GM18505 (cell line): Measurements from ENCODE around the gene MAP2K3.

Experiments used
- ATAC-seq: cut with Tn5 transposase; IDR thresholded peaks from one replicate; pipeline ENCODE4 v1.9.1; 2021; ENCODE audit not compliant: unreplicated experiment
- POLR2A ChIP-seq: IDR thresholded peaks from 4 replicates; pipeline ENCODE4 v1.6.1; 2011; ENCODE audit warnings: borderline replicate concordance; ENCODE audit not compliant: insufficient read depth, insufficient read length; ENCODE audit errors: extremely low read depth

Gene MAP2K3

GRCh38 chr17:21268596-21269188 is 15.8 kb upstream of the MAP2K3 start:
- no peak for TF ChIP-seq POLR2A
- no peak for ATAC-seq

- no peak for TF ChIP-seq POLR2A
- no peak for ATAC-seq
Measured at GRCh38 chr17:21269394-21269793, 15.1 kb upstream of the MAP2K3 start.

- TF ChIP-seq POLR2A = no peak
Measured at GRCh38 chr17:21271454-21272183, 12.9 kb upstream of the MAP2K3 start.

GRCh38 chr17:21272250-21272649 is 12.3 kb upstream of the MAP2K3 start:
- no peak for TF ChIP-seq POLR2A
- ATAC-seq = no peak

More at GRCh38 chr17:21271454-21272183, 12.9 kb upstream of the MAP2K3 start:
- no peak for ATAC-seq

GRCh38 chr17:21272881-21273792 is 11.4 kb upstream of the MAP2K3 start:
- ATAC-seq = no peak
- TF ChIP-seq POLR2A = no peak

GRCh38 chr17:21275047-21275578 is 9.4 kb upstream of the MAP2K3 start:
- TF ChIP-seq POLR2A = no peak
- ATAC-seq = peak; percentile 2

- ATAC-seq = peak; percentile 93
- peak; percentile 72 for TF ChIP-seq POLR2A
Measured at GRCh38 chr17:21275579-21276263, 8.8 kb upstream of the MAP2K3 start.

- ATAC-seq = no peak
- no peak for TF ChIP-seq POLR2A
Measured at GRCh38 chr17:21276264-21276588, 8.3 kb upstream of the MAP2K3 start.

- TF ChIP-seq POLR2A = no peak
- no peak for ATAC-seq
Measured at GRCh38 chr17:21277332-21277731, 7.2 kb upstream of the MAP2K3 start.

- no peak for TF ChIP-seq POLR2A
- ATAC-seq = no peak
Measured at GRCh38 chr17:21278450-21279197, 5.9 kb upstream of the MAP2K3 start.

- no peak for TF ChIP-seq POLR2A
- no peak for ATAC-seq
Measured at GRCh38 chr17:21279198-21279535, 5.3 kb upstream of the MAP2K3 start.

- ATAC-seq = no peak
- no peak for TF ChIP-seq POLR2A
Measured at GRCh38 chr17:21279582-21279981, 4.9 kb upstream of the MAP2K3 start.
